ENCODE results near the gene SH3BGRL. TPM values are rescaled to one million over a fixed set of nuclear protein-coding genes. Genes with fewer than 3 reads are reported as not detected.

SH3BGRL gene
- total RNA-seq, 1 experiment from 2014 or later = 32.4 TPM

DNA sequence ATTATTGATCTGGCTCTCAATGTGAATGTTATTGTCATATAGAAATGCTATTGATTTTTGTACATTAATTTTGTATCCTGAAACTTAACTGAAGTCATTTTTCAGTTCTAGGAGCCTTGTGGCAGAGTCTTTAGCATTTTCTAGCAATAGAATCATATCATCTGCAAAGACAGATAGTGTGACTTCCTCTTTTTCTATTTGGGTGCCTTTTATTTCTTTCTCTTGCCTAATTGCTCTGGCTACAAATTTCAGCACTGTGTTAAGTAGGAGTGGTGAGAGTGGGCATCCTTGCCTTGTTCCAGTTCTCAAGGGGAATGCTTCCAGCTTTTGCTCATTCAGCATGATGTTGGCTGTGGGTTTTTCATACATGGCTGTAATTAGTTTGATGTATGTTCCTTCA, 102.7 kb downstream of the SH3BGRL start:
- no peaks in the 10 kb centered on the region for H4K20me1 ChIP-seq (ENCODE audit: insufficient read depth)
- H3K9ac ChIP-seq (ENCODE audit: low read length) = no peak overlapping the region
- no peaks in the 10 kb centered on the region for H3K9me3 ChIP-seq (ENCODE audit: control insufficient read depth in 1 of 2, insufficient read depth in 1 of 2, low read depth in 1 of 2, low read length in 2 of 2)
- CTCF ChIA-PET = no interaction called here
- H3K4me3 ChIP-seq (replicated peaks in 1 of 2; ENCODE audit: low read depth in 1 of 2, low read length in 2 of 2) = no peak overlapping the region
- no peak overlapping the region for H3K4me2 ChIP-seq (ENCODE audit: low read length)
- no peaks in the 10 kb centered on the region for H3K36me3 ChIP-seq (ENCODE audit: control insufficient read depth in 1 of 2, insufficient read depth in 2 of 2, low read length in 2 of 2)
- BruUV-seq (replicated peaks) = no TSS peak
- H2AFZ ChIP-seq (ENCODE audit: low read depth, low read length, poor library complexity, severe bottlenecking) = no peak overlapping the region
- RAD21 ChIA-PET (ENCODE audit: low non-redundant PET in 1 of 2, low total read pairs in 2 of 2, uncharacterized antibody in 2 of 2, unreplicated experiment in 2 of 2) = no interaction called here
- no peaks in the 10 kb centered on the region for H3K27me3 ChIP-seq (ENCODE audit: insufficient read depth, low read length)
- H3K79me2 ChIP-seq (ENCODE audit: insufficient read depth, low read length) = no peaks in the 10 kb centered on the region
- TF ChIP-seq ZBTB33 (IDR thresholded peaks at IDR 0.05; ENCODE audit: extremely low read depth, insufficient replicate concordance, low read length) = no peak
- TF ChIP-seq SIN3A (IDR thresholded peaks at IDR 0.05; ENCODE audit: low read depth) = no peak
- no peak for TF ChIP-seq JUND (IDR thresholded peaks at IDR 0.05)
- TF ChIP-seq, protein P1, sequence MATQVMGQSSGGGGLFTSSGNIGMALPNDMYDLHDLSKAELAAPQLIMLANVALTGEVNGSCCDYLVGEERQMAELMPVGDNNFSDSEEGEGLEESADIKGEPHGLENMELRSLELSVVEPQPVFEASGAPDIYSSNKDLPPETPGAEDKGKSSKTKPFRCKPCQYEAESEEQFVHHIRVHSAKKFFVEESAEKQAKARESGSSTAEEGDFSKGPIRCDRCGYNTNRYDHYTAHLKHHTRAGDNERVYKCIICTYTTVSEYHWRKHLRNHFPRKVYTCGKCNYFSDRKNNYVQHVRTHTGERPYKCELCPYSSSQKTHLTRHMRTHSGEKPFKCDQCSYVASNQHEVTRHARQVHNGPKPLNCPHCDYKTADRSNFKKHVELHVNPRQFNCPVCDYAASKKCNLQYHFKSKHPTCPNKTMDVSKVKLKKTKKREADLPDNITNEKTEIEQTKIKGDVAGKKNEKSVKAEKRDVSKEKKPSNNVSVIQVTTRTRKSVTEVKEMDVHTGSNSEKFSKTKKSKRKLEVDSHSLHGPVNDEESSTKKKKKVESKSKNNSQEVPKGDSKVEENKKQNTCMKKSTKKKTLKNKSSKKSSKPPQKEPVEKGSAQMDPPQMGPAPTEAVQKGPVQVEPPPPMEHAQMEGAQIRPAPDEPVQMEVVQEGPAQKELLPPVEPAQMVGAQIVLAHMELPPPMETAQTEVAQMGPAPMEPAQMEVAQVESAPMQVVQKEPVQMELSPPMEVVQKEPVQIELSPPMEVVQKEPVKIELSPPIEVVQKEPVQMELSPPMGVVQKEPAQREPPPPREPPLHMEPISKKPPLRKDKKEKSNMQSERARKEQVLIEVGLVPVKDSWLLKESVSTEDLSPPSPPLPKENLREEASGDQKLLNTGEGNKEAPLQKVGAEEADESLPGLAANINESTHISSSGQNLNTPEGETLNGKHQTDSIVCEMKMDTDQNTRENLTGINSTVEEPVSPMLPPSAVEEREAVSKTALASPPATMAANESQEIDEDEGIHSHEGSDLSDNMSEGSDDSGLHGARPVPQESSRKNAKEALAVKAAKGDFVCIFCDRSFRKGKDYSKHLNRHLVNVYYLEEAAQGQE (IDR thresholded peaks at IDR 0.05; ENCODE audit: low read depth) = no peak
- no peak for TF ChIP-seq TCF7L2 (IDR thresholded peaks at IDR 0.05; ENCODE audit: borderline replicate concordance, extremely low read depth, insufficient read depth, insufficient read length)
- TF ChIP-seq ZNF274 (IDR thresholded peaks at IDR 0.05; ENCODE audit: low read depth, low read length) = no peak
- POLR2A ChIA-PET = no interaction called here
- intact Hi-C loops (cut with micrococcal nuclease) = no loop called here
- 0 out of 4 replicates have a peak, but pooled peaks cover 0 to 2% of the 10 kb centered on the region in 2 experiments for H3K4me1 ChIP-seq (ENCODE audit: control insufficient read depth in 1 of 2, insufficient read depth in 2 of 2, low read length in 2 of 2)
- no peak for DNase-seq (ENCODE audit: low read depth, low spot score)
- no peak for ATAC-seq
- H3K9me2 ChIP-seq (ENCODE audit: insufficient read depth) = no peaks in the 10 kb centered on the region
- H3K27ac ChIP-seq (ENCODE audit: low read depth, low read length) = no peak overlapping the region
